H9 (cell line): ENCODE data around the gene IARS1. TPM values are rescaled to one million over a fixed set of nuclear protein-coding genes. Genes with fewer than 3 reads are reported as not detected.

Source experiments
- DNase-seq: peaks from one replicate; pipeline ENCODE4 v3.0.0-alpha.2; 2017
- H2AFZ ChIP-seq: one replicate; pipeline ENCODE4 v1.6.1; 2013; ENCODE audit warnings: mild to moderate bottlenecking, low read length, control low read depth, moderate library complexity
- H2AK5ac ChIP-seq: 2 replicates; pipeline ENCODE4 v1.6.1; 2013; ENCODE audit warnings: low read length, control low read depth, mixed read lengths; ENCODE audit not compliant: insufficient read length
- H2BK120ac ChIP-seq: one replicate; pipeline ENCODE4 v1.6.1; 2013; ENCODE audit warnings: low read depth, mild to moderate bottlenecking, low read length, control low read depth, inconsistent platforms; ENCODE audit not compliant: poor library complexity, severe bottlenecking
- H2BK12ac ChIP-seq: 2 replicates; pipeline ENCODE4 v1.6.1; 2013; ENCODE audit warnings: low read length, control low read depth, mixed read lengths, low read depth; ENCODE audit not compliant: insufficient read length
- H2BK15ac ChIP-seq: 2 replicates; pipeline ENCODE4 v1.6.1; 2013; ENCODE audit warnings: low read depth, low read length, control low read depth
- H2BK20ac ChIP-seq: one replicate; pipeline ENCODE4 v1.6.1; 2013; ENCODE audit warnings: low read depth, mild to moderate bottlenecking, low read length, control low read depth, inconsistent platforms; ENCODE audit not compliant: poor library complexity, severe bottlenecking
- H2BK5ac ChIP-seq: 2 replicates; pipeline ENCODE4 v1.6.1; 2013; ENCODE audit warnings: low read length, control low read depth, mixed read lengths; ENCODE audit not compliant: insufficient read length
- H3K14ac ChIP-seq: 2 replicates; pipeline ENCODE4 v1.6.1; 2013; ENCODE audit warnings: low read length, control low read depth; ENCODE audit not compliant: insufficient read depth
- H3K18ac ChIP-seq: 2 replicates; pipeline ENCODE4 v1.6.1; 2013; ENCODE audit warnings: low read depth, mild to moderate bottlenecking, mixed read lengths, low read length, control low read depth; ENCODE audit not compliant: insufficient read length
- H3K23ac ChIP-seq: 2 replicates; pipeline ENCODE4 v1.6.1; 2013; ENCODE audit warnings: low read length, control low read depth, mixed read lengths, low read depth; ENCODE audit not compliant: insufficient read length
- H3K23me2 ChIP-seq: 2 replicates; pipeline ENCODE4 v1.6.1; 2013; ENCODE audit warnings: low read depth, mild to moderate bottlenecking, mixed read lengths, low read length, control low read depth; ENCODE audit not compliant: insufficient read length, poor library complexity, severe bottlenecking
- H3K27ac ChIP-seq: 2 replicates; pipeline ENCODE4 v1.5.1; 2013; ENCODE audit warnings: low read length, control low read depth, mixed read lengths, low read depth; ENCODE audit not compliant: insufficient read length
- H3K27me3 ChIP-seq: 2 replicates; pipeline ENCODE4 v1.6.1; 2013; ENCODE audit warnings: low read length, control low read depth, inconsistent platforms; ENCODE audit not compliant: insufficient read depth
- H3K4ac ChIP-seq: 2 replicates; pipeline ENCODE4 v1.6.1; 2013; ENCODE audit warnings: low read depth, mild to moderate bottlenecking, control low read depth, inconsistent platforms, low read length, moderate library complexity
- H3K4me1 ChIP-seq: 2 replicates; pipeline ENCODE4 v1.6.1; 2013; ENCODE audit warnings: low read length, control low read depth, inconsistent platforms; ENCODE audit not compliant: insufficient read depth
- H3K4me2 ChIP-seq: 2 replicates; pipeline ENCODE4 v1.6.1; 2013; ENCODE audit warnings: low read length, control low read depth, mixed read lengths; ENCODE audit not compliant: insufficient read length, insufficient read depth
- H3K56ac ChIP-seq: 2 replicates; pipeline ENCODE4 v1.6.1; 2013; ENCODE audit warnings: low read depth, mild to moderate bottlenecking, mixed read lengths, low read length, control low read depth; ENCODE audit not compliant: insufficient read length
- H3K79me1 ChIP-seq: 2 replicates; pipeline ENCODE4 v1.6.1; 2013; ENCODE audit warnings: low read depth, mild to moderate bottlenecking, moderate library complexity, low read length, control low read depth, inconsistent platforms; ENCODE audit not compliant: insufficient read depth, poor library complexity, severe bottlenecking
- H3K79me2 ChIP-seq: 2 replicates; pipeline ENCODE4 v1.6.1; 2013; ENCODE audit warnings: low read length, control low read depth, inconsistent platforms; ENCODE audit not compliant: insufficient read depth
- H3K9ac ChIP-seq: 2 replicates; pipeline ENCODE4 v1.6.1; 2013; ENCODE audit warnings: low read length, control low read depth, mixed read lengths; ENCODE audit not compliant: insufficient read length; ENCODE audit errors: extremely low read depth
- H3K9me3 ChIP-seq: one replicate; pipeline ENCODE4 v1.6.1; 2013; ENCODE audit warnings: low read depth, low read length, inconsistent platforms; ENCODE audit not compliant: control insufficient read depth
- H3T11ph ChIP-seq: one replicate; pipeline ENCODE4 v1.6.1; 2013; ENCODE audit warnings: mild to moderate bottlenecking, low read length, control low read depth, inconsistent platforms
- H4K20me1 ChIP-seq: one replicate; pipeline ENCODE4 v1.6.1; 2013; ENCODE audit not compliant: control insufficient read depth, insufficient read length, insufficient read depth
- H4K5ac ChIP-seq: 2 replicates; pipeline ENCODE4 v1.6.1; 2013; ENCODE audit warnings: low read depth, mild to moderate bottlenecking, mixed read lengths, low read length, control low read depth; ENCODE audit not compliant: insufficient read length
- H4K8ac ChIP-seq: replicated peaks from 2 replicates; pipeline ENCODE4 v1.6.1; 2013; ENCODE audit warnings: low read length, control low read depth, mixed read lengths, low read depth; ENCODE audit not compliant: insufficient read length
- H4K91ac ChIP-seq: 2 replicates; pipeline ENCODE4 v1.6.1; 2013; ENCODE audit warnings: low read depth, mild to moderate bottlenecking, moderate library complexity, mixed read lengths, low read length, control low read depth; ENCODE audit not compliant: insufficient read length
- H3K27ac Mint-ChIP-seq, 3 experiments: 2 replicates in 2 of 3; 3 replicates in 1 of 3; pipeline ENCODE4 v1.8.0; 2020 to 2021; ENCODE audit warnings: mixed read lengths in 3 of 3, mild to moderate bottlenecking in 1 of 3, moderate library complexity in 1 of 3
- H3K27me3 Mint-ChIP-seq: 2 replicates; pipeline ENCODE4 v1.8.0; 2021; ENCODE audit warnings: low read depth, mild to moderate bottlenecking, moderate library complexity, mixed read lengths
- H3K36me3 Mint-ChIP-seq, 3 experiments: 2 replicates in 2 of 3; 3 replicates in 1 of 3; pipeline ENCODE4 v1.8.0; 2020 to 2021; ENCODE audit warnings: low read depth in 3 of 3, mixed read lengths in 3 of 3; ENCODE audit not compliant: insufficient read depth in 1 of 3
- H3K4me1 Mint-ChIP-seq, 2 experiments: 2 replicates each; pipeline ENCODE4 v1.8.0; 2020; ENCODE audit warnings: mixed read lengths in 2 of 2
- H3K4me3 Mint-ChIP-seq, 2 experiments: 2 replicates in 1 of 2; 3 replicates in 1 of 2; pipeline ENCODE4 v1.8.0; 2020 to 2021; ENCODE audit warnings: mild to moderate bottlenecking in 2 of 2, mixed read lengths in 2 of 2, moderate library complexity in 1 of 2
- H3K9me3 Mint-ChIP-seq, 2 experiments: 2 replicates in 1 of 2; 3 replicates in 1 of 2; pipeline ENCODE4 v1.8.0; 2020; ENCODE audit warnings: mild to moderate bottlenecking in 2 of 2, mixed read lengths in 2 of 2, moderate library complexity in 1 of 2
- CTCF ChIP-seq: fragments of 200-600 bp; sonication (generic); conservative IDR thresholded peaks from 3 replicates; pipeline ENCODE4 v1.8.0; 2021; ENCODE audit warnings: antibody characterized with exemption, mild to moderate bottlenecking
- WGBS: extraction: QIAGEN DNeasy Blood & Tissue Kit; methylation state at CpG from one replicate; pipeline ENCODE4 v1.1.7; 2013; ENCODE audit warnings: missing lambda C conversion rate, low lambda C conversion rate, mixed read lengths; ENCODE audit not compliant: insufficient read length; ENCODE audit errors: extremely low coverage; 5-methylcytosine and 5-hydroxymethylcytosine counted together
- total RNA-seq: library from RNA; stranded (reverse); gene quantifications from 2 replicates; pipeline ENCODE4 v1.2.1, GENCODE V29; 2021

The IARS1 gene
- total RNA-seq, 1 experiment from 2014 or later, result 234 TPM

- H3K4me1 ChIP-seq, result no peaks in the 10 kb centered on the region
- peaks cover 8 to 9% of the 10 kb centered on the region in 2 experiments; a peak in 3 of 4 replicates for H3K4me1 Mint-ChIP-seq
- no peak overlapping the region for H3T11ph ChIP-seq
- peaks cover 19 to 57% (median 47%) of the 10 kb centered on the region in 3 experiments; a peak in 6 of 7 replicates for H3K36me3 Mint-ChIP-seq
- H3K14ac ChIP-seq, result no peak overlapping the region
- no peak overlapping the region for H4K5ac ChIP-seq
- no peak overlapping the region for H3K4me2 ChIP-seq
- H2BK5ac ChIP-seq, result no peak overlapping the region
- H3K79me2 ChIP-seq, result peaks cover 4% of the 10 kb centered on the region; the same call in 1 of the 2 replicates
- H3K4me3 Mint-ChIP-seq, result no peak overlapping the region
- H3K27ac Mint-ChIP-seq, result no peak overlapping the region
- no peaks in the 10 kb centered on the region for H3K23me2 ChIP-seq
- no peak overlapping the region for H3K23ac ChIP-seq
- no peaks in the 10 kb centered on the region for H3K9me3 ChIP-seq
- no peak overlapping the region for H2BK20ac ChIP-seq
- H3K27me3 ChIP-seq, result no peaks in the 10 kb centered on the region
- no peaks in the 10 kb centered on the region for H3K79me1 ChIP-seq
- H3K4ac ChIP-seq, result no peak overlapping the region
- H2AFZ ChIP-seq, result no peak overlapping the region
- no peak overlapping the region for H4K8ac ChIP-seq
- H3K27me3 Mint-ChIP-seq, result no peaks in the 10 kb centered on the region
- H4K91ac ChIP-seq, result no peak overlapping the region
- H3K9ac ChIP-seq, result no peak overlapping the region
- no peak for DNase-seq
- H3K18ac ChIP-seq, result no peak overlapping the region
- no peak overlapping the region for H2BK120ac ChIP-seq
- H3K9me3 Mint-ChIP-seq, result no peaks in the 10 kb centered on the region
- H2BK12ac ChIP-seq, result no peak overlapping the region
- no peak for TF ChIP-seq CTCF
- no peak overlapping the region for H2BK15ac ChIP-seq
- WGBS, result no CpG with 5 or more reads among the region's 3 CpGs
- no peak overlapping the region for H2AK5ac ChIP-seq
- H4K20me1 ChIP-seq, result no peaks in the 10 kb centered on the region
- H3K56ac ChIP-seq, result no peak overlapping the region
- no peak overlapping the region for H3K27ac ChIP-seq
Measured at GRCh38 chr9:92297611-92298010, 4.1 kb upstream of the IARS1 start.
